Measurements from ENCODE around the gene GIPC1.

GIPC1 gene

GRCh38 chr19:14494411-14494810, 1.5 kb downstream of the GIPC1 start:
- DNase-seq = no peak

DNA sequence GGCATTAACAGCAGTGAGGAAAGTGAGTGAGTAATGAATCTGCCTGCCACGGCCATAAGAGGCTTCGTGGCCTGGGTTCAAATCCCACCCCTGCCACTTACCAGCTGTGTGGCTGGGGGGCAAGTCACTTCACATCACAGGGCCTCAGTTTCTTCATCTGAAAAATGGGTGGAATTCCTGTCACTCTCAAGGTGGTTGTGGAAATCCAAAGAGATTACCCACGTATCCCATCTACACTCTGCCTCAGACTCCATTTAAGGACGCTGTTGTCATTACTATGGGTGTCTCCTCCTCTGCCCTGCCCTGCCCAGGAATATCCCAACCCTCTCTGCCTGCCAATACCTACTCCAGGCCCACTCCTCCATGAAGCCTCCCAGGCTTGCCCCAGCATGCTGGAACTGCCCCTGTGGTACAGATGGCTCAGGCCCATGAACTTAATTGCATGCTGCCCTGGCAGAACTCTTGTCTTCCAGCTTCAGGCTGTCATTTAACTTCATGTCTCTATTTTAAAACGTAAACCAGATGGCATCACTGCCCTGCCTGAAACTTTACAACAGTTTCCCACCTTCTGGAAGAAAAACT, 3.1 kb downstream of the GIPC1 start:
- no peak for DNase-seq

GRCh38 chr19:14487370-14488125, 8.4 kb downstream of the GIPC1 start:
- no peak for DNase-seq

DNA sequence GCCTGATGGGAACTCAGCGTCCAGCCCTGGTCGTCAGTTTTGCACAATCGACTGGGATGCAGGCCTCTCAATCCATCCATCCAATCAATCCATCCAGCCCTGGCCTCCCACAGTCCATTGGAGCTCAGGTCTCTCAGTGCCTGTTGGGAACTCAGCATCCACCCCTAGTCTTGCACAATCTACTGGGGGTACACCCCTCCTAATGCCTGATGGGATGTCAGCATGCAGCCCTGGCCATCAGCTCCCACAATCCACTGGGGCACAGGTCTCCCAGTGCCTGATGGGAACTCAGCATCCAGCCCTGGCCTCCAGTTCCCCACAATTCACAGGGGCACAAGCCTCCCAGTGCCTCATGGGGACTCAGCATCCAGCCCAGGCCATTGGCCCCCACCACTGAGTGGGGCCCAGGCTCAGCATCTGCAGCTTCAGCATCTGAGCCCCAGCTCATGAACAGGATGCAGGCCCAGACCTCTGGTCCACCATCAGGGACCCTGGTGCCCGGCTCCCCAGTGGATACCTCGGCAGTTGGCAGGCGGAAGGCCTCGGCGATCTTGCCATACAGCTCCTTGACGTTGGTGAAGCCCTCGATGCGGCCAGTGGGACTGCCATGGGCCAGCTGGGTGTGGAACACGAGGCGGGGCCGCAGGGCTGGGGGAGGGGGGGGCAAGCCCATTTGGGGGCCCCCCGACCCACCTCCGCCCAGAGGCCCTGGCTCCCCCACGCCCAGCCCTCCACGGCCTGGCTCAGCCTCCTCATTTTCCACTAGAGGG, 13.6 kb downstream of the GIPC1 start:
- no peak for DNase-seq

DNA sequence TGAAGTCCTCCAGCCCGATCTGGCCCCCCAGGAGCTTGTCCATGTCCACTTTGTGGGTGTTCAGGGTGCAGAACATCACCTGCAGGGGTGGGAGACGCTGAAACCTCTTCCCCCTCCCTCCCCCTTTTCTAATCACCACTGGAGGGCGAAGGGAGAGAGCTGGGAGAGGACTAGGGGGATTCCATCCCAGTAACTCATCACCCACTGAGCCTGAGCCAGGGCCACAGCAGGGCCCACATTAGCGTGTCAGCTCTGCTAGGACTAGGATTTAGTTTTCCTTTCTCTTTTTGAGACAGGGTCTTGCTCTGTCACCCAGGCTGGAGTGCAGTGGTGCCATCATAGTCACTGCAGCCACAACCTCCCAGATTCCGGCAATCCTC, 15.2 kb downstream of the GIPC1 start:
- DNase-seq = no peak

DNA sequence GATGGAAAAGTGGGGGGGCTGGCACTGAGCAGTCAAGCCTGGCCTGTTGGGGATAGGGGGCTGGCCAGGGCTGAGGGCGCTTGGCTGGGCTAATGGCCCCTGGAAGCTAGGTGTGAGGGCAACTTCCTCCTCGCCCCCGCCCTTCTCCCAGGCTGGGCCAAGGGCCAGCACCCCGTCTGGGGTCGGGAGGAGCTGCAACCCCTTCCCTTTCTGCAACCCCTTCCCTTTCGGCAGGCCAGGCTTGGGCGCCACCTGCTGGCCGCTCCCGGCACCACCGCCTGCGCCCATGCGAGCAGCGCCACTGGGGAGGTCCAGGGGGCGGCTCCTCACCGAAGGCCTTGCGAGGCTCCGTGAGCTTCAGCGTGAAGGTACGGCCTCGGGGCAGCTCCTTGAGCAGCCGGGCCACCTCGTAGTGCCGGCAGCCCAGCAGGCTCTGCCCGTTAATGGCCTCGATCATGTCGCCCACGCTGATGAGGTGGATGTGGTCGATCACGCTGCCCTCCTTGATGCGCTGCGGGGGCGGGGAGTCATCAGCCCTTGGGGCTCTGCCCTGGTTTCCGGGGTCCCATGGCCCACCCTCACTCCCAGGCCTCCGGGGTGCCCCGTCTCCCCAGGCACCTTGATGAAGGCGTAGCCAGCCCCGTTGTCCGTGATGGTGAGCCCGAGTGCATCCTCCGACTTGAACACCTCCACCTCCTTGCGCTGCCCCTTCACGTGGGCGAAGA, 15.8 kb downstream of the GIPC1 start:
- DNase-seq = no peak

- no peak for DNase-seq
These were observed 16.5 kb downstream of the GIPC1 start for GRCh38 chr19:14479309-14479974.

DNA sequence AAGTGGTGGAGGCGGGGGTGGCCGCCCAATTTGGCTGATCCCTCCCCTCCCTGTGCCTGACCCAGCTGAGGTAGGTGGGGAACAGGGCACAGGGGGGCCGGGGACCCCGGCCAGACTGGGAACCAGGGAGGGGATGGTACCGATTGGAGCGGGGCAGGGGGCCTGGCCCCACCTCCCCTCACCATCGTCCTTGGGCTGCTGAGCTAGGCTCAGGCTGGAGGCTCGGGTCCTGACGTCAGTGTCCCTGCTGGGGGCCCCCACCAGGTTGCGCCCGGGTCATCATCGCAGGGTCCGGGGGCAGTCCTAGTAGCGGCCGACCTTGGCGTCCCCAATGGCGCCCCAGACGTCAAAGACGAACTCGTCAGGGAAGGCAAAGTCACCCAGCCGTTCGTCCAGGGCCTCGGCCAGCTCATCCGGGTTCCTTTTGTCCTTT, 17.8 kb downstream of the GIPC1 start:
- DNase-seq = no peak

GRCh38 chr19:14477418-14478112, 18.4 kb downstream of the GIPC1 start:
- DNase-seq = no peak

DNA sequence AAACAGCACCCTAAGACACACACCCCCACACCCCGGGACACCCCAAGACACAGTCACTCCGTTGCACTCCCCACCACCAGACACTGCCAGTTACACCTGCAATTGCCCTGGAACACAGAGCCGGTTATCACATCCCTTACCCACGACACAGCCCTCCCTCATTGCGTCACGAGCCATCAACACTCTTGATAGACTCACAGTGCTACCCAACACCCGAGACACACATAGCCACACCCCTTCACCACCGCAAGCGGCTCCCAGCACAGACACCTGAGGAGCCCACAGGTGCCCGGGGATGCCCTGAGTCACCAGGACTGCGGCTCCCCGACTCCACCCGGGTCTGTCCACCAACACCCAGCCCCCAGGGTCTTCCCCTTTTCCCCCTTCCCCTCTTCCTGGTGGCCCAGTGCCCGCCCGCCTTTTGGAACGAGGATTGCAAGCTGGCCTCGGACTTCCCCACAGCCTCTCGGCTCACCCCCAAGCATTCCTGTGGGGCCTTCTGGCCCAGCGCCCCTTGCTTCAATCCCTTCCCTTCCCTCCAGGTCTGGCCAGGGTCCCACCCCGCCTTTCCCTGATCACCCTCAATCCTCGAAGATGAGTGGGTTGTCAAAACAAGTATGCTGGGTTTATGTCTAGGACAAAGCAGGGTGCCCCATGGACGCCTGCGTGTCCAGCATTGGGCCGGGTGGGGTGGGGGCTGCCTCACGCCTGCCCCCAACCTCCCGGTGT, 19.1 kb downstream of the GIPC1 start:
- peak in 1 of 2 experiments; percentile 7 for DNase-seq

GRCh38 chr19:14476327-14476672, 19.6 kb downstream of the GIPC1 start:
- no peak for DNase-seq

DNA sequence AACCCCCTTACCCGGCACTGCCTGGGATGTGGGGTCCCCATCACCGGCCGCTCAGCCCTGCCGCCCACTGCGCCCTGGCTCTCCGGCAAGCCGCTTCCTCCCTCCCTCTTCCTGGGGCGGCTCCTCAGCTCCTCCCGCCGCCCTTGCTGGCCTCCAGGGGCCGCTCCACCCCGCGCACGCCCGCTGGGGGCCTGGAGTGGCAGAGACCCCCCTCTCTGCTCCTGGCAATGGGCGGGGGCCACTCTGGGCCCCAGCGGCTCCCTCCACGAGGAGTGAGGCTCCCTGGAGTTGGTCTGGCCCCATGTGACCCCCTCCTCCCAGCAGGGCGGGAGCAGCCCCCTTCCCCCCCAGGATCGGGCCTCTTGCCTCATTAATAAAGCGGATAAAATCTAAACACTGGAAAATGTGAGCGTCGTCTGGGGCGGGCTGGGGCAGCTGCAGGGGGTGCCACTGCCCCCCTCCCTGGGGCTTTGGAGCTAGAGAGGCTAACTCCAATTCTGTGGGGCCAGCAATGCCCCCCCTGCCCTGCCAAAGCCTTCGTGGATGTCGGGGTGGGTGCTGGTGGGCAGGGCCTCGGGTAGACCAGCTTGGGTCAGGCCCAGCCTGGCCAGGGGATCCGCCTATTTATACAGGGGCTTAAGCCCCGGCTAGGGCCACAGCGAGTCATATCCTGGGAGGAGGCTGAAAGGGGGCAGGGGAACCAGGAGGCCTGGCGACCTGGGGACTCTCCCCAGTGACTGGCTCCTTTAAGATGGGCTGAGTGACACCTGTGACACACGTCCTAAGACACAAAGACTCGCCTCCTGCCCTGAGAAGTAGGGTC, 20.5 kb downstream of the GIPC1 start, which contains the start of gene PTGER1:
Gene PTGER1 (minus strand): TSS at position 104 of the 823 bp plus-strand sequence. CDS start 1,034 bp downstream, outside the sequence.
- DNase-seq = no peak

DNA sequence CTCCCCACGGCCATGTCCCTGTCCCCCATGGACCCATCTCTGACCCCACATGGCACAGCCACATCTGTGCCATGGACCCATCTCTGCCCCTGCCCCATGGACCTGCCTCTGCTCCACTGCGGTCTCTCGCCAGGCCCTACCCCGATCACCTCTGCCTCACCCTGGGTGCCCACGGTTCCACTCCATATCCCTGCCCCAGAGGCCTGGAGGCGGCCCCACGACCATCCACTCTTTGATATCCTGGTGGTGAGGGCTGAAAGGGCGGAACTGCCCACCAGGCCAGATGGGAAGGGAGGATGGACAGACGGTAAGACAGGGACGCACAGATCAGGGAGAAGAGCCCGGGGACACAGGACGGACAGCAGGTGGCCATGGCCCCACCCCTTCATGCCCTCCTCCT, 21.1 kb downstream of the GIPC1 start:
- DNase-seq = no peak

DNA sequence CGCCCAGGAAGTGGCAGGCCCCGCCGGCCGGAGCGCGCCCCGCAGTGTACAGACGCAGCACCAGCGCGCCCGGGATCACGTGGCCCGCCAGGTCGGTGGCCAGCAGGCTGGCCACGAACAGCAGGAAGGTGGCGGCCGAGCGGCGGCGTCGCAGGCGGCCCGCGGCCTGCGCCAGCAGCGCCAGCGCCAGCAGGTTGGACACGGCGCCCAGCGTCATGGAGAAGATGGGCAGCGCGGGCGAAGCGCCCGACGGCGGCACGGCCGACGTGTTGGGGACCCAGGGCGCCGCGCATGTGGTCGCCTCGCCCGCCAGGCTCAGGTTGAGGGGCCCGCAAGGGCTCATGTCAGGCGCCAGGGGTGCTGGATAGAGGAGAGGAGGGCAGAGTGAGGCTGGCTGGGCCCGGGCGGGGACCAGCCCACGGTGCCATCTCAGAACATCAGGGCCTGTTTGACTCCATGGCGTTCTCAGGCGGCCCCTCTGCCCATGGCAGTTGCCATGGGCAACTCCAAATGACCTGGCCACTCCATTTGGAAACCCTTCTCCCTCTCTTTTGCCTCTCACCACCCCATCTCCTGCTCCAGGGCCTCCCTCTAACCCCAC, 21.8 kb downstream of the GIPC1 start:
- peak in 1 of 2 experiments; percentile 27 for DNase-seq

DNA sequence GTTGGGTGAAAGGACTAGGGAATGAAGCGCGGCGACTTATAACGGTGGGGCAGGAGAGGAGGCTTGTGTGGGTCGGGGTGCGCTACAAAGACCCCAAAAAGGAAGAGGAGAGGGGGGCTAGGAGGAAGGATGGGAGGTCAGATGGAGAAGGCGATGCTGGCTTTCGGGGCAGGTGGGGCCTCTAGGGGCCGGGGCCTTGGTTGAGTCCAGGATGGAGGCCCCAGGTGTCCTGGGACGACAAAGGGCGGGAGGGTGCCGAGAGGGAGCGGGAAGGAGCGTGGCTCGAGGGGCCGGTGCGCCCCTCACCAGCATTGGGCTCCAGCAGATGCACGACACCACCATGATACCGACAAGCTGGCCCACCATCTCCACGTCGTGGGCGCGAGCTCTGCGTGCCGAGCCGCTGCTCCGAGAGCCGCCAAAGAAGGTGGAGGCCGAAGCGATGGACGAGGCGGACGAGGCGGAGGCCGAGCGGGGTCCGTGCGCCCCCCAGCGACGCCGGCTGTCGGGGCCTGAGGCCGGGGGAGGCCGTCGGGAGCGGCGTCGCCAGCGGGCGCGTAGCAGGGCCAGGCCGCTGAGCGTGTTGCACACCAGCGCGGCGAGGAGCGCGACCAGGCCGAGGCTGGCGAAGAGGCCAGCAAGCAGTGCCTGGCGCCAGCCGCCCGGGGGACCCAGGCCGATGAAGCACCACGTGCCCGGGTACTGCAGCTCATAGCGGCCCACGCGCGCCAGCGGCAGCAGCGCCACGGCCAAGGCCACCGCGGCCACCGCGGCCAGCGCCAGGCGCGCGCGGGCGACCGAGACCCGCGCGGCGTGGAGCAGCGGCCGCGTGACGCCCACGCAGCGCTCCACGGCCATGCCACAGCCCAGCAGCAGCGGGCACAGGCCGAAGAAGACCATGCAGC, 22.6 kb downstream of the GIPC1 start:
- DNase-seq = no peak

GRCh38 chr19:14472202-14472938, 23.6 kb downstream of the GIPC1 start:
- DNase-seq = peak; percentile 58 to 63

DNA sequence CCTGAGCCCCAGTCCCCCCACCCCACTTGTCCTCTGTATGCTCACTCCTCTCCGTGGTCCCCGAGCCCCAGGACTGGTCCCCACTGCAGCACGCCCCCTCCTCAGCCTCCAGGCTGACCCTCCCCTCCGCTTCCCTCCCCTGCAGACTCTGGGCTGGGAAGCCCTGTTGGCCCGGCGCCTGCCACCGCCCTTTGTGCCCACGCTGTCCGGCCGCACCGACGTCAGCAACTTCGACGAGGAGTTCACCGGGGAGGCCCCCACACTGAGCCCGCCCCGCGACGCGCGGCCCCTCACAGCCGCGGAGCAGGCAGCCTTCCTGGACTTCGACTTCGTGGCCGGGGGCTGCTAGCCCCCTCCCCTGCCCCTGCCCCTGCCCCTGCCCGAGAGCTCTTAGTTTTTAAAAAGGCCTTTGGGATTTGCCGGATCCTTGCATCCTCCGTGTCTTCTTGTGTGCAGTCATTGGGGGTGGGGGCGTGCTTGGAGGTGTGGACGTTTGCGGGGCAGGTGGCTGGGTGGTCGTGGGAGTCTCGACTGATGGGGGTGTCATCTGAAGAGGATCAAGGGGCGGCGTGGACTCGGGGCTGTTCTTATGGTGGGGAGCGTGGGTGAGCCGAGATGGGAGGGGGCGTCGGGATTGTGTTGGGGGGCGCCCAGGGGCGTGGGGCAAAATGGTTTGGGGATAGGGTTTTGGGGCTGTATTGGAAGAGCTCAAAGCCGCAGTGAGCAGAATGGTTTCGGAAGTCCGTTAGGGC, 24.3 kb downstream of the GIPC1 start:
- no peak for DNase-seq
